ENCODE measurements around the gene TERT. TPM values are rescaled to one million over a fixed set of nuclear protein-coding genes. Genes with fewer than 3 reads are reported as not detected.

TERT gene
- polyA plus RNA-seq, 1 experiment, result not detected

DNA sequence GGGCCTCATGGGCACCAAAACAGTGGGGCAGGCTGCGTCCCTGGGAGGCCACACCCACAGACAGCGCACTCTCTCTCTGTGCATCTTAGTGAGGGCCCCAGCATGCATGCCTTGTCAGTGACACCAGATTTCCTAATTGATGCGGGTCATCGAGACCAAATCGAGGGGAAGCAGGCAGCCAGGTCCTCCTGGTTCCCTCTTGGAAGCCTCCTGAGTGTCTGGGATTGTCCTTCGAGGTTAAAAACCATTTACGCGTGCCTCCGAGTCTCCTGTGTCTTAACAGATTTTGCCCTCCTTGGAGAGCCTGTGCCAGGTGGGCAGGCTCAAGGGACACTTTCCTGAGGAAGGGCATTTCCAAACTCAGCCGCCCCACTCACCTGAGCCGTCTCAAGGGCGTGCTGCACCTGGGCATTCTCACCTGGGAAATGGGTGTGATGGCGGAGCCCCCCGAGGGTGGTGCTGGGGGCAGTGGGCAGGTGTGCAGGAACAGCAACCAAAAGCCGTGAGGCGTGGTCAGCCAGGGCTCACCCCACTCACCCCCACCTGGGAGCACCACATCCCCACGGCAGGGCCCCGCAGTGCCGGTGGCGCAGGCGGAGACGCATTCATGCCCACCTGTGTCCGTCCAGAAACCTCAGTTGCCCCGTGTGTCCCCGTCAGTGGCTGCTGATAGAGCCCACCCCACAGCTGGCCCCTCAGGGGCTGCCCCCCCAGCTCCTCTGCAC lies 90.7 kb downstream of the TERT start:
- ChIA-PET POLR2A (no interaction called here), CTCF (interaction anchor here (0.8 to 1.1 kb wide), 2 partner anchors 270 to 441 kb away, joined by 3 to 4 read pairs; no protein-coding TSS in a partner anchor)
- H3K4me3 ChIP-seq (ENCODE audit: low read depth, low read length), result no peak overlapping the region
- H3K27me3 ChIP-seq (ENCODE audit: control insufficient read depth, insufficient read depth, low read length), result peaks cover 10% of the 10 kb centered on the region
- no peak for DNase-seq (ENCODE audit: low read depth, low spot score)
- peaks cover 4% of the 10 kb centered on the region; the same call in 1 of the 2 replicates for H3K9me3 ChIP-seq (ENCODE audit: control insufficient read depth, insufficient read depth, low read length)
- TF ChIP-seq, protein P1, sequence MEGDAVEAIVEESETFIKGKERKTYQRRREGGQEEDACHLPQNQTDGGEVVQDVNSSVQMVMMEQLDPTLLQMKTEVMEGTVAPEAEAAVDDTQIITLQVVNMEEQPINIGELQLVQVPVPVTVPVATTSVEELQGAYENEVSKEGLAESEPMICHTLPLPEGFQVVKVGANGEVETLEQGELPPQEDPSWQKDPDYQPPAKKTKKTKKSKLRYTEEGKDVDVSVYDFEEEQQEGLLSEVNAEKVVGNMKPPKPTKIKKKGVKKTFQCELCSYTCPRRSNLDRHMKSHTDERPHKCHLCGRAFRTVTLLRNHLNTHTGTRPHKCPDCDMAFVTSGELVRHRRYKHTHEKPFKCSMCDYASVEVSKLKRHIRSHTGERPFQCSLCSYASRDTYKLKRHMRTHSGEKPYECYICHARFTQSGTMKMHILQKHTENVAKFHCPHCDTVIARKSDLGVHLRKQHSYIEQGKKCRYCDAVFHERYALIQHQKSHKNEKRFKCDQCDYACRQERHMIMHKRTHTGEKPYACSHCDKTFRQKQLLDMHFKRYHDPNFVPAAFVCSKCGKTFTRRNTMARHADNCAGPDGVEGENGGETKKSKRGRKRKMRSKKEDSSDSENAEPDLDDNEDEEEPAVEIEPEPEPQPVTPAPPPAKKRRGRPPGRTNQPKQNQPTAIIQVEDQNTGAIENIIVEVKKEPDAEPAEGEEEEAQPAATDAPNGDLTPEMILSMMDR (IDR thresholded peaks at IDR 0.05; ENCODE audit: low read depth, low read length), result no peak
- H3K27ac ChIP-seq (ENCODE audit: low read depth, low read length), result no peak overlapping the region

DNA sequence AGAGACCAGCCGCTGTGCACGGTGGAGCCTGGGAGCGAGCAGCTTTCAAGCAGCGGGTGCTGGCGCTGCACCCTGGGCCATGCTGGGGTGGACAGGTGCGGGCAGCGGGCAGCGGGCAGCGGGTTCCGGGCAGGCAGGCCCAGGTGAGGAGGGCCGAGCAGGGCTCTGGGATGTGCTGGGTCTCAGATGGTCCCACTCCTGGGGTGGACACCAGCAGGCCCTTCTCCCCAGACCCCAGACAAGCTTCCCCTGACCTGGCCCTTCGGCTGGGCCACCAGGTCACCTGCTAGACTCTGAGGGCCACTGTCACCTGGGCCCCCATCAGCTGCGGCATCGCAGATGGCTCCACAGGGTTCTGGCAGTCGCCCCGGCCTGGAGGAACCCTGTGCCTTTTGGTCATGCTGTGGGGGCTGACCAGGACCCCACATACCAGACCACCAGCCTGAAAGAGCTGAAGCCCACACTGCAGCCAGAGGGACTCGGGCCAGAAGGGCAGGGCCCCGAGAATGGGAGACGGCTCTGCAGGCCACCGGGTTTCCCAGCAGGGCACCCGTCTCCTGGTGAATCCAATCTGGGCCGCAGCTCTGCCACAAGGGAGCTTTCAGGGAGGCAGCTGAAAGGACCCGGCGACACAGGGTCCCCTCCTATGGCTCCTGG lies 91.4 kb downstream of the TERT start:
- no peak overlapping the region for H3K4me3 ChIP-seq (ENCODE audit: low read depth, low read length)
- POLR2A ChIA-PET, result no interaction called here
- H3K27me3 ChIP-seq (ENCODE audit: control insufficient read depth, insufficient read depth, low read length), result peaks cover 10% of the 10 kb centered on the region
- H3K9me3 ChIP-seq (ENCODE audit: control insufficient read depth, insufficient read depth, low read length), result peaks cover 4% of the 10 kb centered on the region; the same call in 1 of the 2 replicates
- H3K27ac ChIP-seq (ENCODE audit: low read depth, low read length), result no peak overlapping the region
- TF ChIP-seq, protein P1 (IDR thresholded peaks at IDR 0.05; ENCODE audit: low read depth, low read length), result no peak
- CTCF ChIA-PET, result no interaction called here
- DNase-seq (ENCODE audit: low read depth, low spot score), result no peak

Small RNA genes within 50 kb of the gene (small RNA-seq; reads per million reads assigned to genes)
- not detected for gene MIR4457 (ENCODE audit: insufficient read length, low read depth)

Other genes with a start within 250 kb of the TERT start
- 0.55 and 0.56 TPM in 2 replicates for gene SLC12A7, start 183.0 kb downstream of the TERT start, polyA plus RNA-seq (2011; rRNA removed)
- gene SLC6A19, start 93.5 kb downstream of the TERT start, polyA plus RNA-seq (2011; rRNA removed), result not detected in 2 replicates
- not detected in 2 replicates for gene SLC6A18, start 69.7 kb downstream of the TERT start, polyA plus RNA-seq (2011; rRNA removed)
- 85.5 and 86.0 TPM in 2 replicates for gene CLPTM1L, start 50.0 kb upstream of the TERT start, polyA plus RNA-seq (2011; rRNA removed)
- not detected in 2 replicates for gene SLC6A3, start 150.4 kb upstream of the TERT start, polyA plus RNA-seq (2011; rRNA removed)
- gene LPCAT1, start 228.9 kb upstream of the TERT start, polyA plus RNA-seq (2011; rRNA removed), result 23.4 and 23.5 TPM in 2 replicates